HG03159 (cell line): Measurements from ENCODE around the gene C1QBP.
"Not testable (repeated sequence)": the region's sequence is repeated elsewhere in the genome, so short reads cannot be mapped to it uniquely, and the experiment has no call there.

ENCODE experiments used
- ATAC-seq: cut with Tn5 transposase; IDR thresholded peaks from one replicate; pipeline ENCODE4 v1.9.1; 2021; ENCODE audit warnings: mild to moderate bottlenecking, moderate library complexity; ENCODE audit not compliant: unreplicated experiment

The C1QBP gene

DNA sequence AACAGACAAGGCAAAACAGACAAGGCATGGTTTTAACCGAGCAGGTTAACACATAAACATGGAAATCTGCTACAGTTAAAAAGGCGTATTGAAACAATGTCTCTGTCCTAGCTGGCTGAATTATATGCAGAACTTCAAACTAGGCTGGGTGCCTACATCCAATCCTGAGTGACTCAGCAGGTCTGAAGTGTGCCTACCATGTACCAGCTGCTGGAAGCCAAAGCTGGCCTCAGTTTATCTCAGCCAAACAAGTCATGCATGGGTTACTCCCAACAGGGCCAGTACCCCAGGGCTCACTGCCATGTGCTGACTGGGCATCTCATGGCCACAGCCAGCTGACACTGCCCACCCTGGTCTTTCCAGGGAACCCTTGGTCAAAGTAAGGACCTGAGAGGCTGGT, 4.0 kb downstream of the C1QBP start:
- ATAC-seq, result no peak

DNA sequence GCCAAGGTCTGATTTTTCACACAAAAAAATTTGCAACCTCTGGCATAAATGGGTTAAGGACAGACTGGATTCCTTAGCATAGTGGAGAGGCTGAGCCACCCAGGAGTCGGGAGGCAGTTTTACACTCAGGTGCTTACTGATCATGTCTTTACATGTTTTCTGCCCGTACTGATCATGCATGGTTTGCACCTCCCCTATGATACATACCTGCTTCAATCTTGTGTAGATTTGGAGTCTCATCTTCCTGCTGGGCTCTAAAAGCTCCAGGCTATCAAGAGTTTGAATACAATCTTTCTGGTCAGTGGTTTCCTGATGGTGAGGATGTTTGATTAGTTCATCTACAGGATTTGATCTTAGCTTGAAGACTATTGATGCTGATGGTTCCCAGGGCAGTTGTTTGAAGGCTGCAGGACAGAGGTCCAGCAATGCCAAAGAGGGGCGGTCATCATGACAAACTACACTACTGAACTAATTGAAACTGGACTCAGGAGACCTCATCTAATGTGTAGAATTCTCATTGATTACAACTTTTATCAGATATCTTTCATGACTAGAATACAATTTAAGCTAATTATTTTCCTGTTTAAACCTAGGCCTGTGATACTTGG, 6.9 kb downstream of the C1QBP start:
- ATAC-seq, result no peak

DNA sequence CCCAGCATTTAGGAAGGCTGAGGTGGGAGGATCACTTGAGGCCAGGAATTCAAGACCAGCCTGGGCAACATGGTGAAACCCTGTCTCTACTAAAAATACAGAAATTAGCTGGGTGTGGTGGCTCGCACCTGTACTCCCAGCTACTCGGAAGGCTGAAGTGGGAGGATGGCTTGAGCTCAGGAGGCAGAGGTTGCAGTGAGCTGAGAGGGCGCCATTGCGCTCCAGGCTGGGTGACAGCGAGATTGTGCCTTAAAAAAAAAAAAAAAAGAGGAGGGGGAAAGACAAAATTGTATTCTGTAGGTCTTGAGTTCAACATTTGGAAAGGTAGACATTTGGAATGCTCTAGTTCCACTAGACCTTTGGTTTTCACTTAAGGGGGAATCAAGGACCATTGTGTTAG, 7.7 kb downstream of the C1QBP start:
- not testable (repeated sequence) for ATAC-seq

DNA sequence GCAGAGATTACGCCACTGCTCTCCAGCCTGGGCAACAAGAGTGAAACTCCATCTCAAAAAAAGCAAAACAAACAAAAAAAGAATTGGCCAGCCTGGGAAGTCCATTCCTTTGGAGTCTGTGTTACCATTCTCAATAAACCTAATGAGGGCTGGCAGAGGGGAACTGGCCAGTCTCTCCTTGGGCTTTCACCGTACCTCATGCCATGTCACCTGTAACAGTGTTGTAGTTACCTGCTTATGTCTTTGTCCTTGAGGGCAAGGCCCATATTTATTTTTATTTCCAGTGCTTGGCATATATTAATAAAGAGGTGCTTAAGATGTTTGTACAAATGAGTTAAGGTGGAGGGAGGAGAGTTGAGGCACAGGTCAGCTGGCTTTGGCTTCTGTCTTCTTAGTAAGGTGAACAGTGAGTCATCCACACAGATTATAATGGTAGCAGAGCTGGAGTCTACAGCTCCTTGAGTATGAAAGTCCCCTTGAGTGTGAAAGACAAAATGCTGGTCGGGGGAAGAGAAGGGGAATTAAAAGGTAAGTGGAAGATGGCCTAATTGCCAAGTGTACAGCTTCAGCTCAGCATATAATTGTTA, 8.4 kb downstream of the C1QBP start:
- ATAC-seq, result no peak

DNA sequence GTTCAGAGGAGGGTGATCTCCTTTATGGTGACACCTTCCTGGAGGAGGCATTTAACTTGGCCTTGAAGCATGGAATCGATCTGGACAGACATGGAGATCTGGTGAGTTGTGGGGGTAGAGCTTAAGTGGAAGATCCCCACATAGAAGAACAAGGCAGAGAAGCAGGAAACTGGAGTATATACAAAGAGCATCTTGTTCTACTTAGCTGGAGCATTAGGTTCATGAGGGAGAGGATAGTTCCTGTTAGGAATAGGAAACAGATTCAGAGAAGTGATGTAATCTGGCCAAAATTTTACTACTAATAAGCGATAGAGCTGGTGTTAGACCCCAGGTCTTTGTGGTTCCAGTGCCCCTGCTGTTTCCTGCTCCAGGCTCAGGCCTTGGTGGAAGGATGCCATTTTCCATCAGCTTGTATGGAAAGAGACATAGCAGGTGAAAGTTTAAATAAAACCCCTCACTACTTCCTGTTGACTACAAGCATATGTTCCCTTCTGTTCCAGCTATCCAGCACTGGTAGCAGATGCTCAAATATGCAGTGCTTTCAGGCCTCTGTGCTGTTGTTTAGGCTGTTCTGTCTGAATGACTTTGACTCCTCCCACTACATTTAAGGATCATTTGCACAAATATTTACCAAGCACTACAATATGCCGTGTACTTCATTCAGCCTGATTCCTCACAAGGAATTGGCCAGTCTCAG, 9.6 kb downstream of the C1QBP start:
- ATAC-seq, result no peak

DNA sequence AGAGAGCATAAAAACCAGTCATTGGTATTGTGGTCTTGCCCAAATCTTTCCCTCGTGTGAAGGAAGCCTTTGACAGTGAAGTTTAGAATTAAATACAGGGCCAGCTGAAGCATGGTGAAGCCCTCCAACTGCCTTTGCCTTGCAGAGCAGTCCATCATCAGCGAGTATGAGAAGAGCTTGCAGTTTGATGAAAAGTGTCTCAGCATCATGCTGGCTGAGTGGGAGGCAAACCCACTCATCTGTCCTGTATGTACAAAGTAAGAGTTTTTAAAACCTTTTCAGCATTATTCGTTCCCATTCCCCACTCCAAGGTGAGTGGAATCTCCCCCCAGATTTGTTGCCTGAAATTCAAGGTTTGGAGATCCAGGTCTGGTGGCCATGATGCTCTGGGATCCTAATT, 13.1 kb downstream of the C1QBP start:
- ATAC-seq, result no peak

DNA sequence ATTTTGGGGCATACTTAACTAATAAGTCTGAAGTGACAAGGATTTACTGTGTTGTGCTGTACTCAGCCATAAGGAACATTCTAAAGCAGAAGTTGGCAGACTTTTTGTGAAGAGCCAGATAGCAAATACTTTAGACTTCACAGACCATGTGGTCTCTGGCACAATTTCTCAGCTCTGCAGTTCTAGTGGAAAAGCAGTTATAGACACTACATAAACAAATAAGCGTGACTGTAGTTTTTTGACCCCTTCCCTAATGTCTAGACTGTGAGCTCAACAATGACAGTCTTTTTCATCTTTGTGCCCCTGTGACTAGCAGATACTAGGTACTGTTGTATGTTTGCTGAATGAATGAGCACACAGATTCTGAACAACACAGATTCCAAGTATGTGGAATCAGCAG, 14.0 kb downstream of the C1QBP start:
- ATAC-seq, result no peak

DNA sequence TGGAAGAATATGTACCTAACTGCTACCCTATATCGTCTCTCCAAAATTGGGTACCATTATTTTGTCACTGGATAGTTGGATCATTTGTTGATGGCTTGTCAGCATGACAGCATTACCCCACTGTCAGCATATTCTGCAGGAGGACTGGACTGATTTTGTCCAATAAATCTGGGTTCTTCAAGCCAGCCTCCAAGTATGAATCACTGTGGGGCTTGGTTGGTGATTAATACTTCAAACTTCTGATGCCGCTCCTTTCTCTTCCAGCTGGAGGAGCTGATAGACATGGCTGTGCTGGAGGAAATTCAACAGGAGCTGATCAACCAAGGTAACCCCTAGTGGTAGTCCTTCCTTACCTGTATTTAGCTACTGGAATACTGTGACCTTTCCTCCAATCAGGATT, 16.4 kb downstream of the C1QBP start:
- ATAC-seq, result no peak

DNA sequence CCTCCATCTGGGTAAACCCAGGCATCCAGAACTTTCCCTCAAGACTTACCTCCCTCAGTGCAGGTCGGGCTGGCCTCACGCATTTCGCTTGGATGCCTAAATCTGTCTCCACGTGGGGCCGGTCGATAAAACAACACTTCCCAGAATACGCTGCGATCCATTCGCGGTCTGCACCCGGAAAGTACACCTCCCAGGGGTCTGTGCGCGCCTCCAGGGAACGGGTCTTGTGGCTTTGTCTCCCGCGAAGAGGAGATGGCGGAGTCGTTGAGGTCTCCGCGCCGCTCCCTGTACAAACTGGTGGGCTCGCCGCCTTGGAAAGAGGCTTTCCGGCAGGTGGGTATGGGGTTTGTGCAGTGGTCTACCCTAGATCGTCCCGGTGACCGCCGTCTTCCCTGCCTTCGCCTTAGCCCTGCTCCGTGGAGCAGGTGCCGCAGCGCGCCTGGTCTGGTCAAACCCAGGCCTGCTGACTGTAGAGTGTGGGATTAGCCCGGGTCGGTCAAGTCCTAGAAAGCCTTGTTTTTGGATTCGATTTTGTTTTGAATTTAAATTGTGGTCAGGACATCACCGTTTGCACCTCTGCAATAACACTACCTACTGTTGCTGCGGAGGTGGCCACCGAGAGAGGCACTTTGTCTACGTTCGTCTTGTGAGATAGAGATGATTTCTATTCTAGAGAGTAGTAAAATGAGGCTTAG, 18.8 kb downstream of the C1QBP start, which contains the start of gene RPAIN:
Gene RPAIN, plus strand, starts transcription at position 224 of the 695 bp plus-strand sequence. Its CDS starts 29 bp downstream, at position 253.
- peak; percentile 62 for ATAC-seq

DNA sequence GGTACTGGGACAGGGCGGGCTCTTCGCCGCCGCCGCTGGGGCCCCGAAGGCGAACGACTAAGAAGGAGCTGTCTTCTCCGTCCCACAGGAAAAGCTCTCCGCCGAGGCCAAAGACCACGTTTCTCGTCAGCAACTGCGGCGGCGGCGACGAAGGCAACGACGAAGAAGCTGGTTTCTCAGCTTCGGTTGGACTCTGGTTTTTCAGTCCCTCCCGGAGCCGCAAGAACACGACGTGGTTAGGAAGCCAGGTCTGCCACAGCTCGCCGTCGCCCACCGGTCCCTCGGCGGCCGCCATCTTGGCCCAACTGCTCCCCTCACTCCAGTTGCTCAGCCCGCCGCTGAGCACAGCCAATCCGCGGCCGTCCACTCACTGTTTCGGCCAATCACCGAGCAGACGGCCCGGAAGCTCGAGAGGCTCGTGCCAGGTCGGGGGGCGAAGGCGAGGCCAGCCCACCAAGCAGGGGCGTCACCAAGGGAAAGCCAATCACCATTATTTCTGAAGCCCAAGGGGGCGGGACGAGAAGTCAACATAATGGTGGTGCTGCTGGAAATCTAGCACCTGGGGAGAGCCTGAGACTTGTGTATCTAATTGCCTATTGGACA, 19.5 kb downstream of the C1QBP start, which contains the start of gene NUP88:
Gene NUP88, minus strand, starts transcription at position 307 of the 603 bp plus-strand sequence. Its CDS starts 12 bp downstream, at position 295.
- peak; percentile 81 for ATAC-seq

DNA sequence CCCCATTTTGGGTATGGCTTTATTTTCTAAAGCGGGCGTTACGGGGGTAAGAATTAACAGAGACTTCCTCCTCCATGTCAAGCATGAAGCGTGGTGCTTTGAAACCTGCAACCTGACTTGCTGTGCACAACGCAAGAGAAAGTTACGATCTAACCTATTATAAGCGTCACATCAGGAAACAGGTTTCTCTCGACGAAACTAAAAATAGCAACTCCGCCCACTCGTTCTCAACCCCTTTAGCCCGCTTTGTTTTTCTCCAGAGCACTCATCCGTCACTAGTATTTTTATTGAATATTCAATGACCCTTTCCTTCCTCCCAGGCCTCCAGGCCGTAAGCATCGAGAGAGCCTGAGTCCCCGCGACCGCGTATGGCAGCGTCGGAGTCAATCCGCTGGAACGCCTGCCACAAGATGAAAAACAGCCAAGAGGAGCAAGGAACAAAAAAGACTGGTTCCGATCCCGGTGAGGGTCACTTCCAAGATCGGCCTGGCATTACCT, 20.0 kb downstream of the C1QBP start:
- peak; percentile 40 for ATAC-seq

DNA sequence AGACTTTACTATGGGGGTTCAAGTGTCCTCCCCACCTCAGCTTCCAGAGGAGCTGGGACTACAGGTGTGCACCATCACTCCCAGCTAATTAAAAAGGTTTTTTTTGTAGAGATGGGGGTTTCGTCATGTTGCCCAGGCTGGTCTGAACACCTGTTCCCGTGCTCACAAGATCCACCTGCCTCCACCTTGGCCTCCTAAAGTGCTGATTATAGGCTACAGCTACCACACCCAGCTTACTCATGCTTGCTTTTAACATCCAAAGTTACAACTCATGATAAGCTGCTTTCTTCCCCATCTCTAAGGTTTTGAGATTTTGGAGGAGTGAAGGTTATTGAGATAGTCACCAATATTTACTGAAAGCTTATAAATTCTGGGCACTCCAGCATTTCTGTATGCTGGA, 22.1 kb downstream of the C1QBP start:
- ATAC-seq, result no peak

DNA sequence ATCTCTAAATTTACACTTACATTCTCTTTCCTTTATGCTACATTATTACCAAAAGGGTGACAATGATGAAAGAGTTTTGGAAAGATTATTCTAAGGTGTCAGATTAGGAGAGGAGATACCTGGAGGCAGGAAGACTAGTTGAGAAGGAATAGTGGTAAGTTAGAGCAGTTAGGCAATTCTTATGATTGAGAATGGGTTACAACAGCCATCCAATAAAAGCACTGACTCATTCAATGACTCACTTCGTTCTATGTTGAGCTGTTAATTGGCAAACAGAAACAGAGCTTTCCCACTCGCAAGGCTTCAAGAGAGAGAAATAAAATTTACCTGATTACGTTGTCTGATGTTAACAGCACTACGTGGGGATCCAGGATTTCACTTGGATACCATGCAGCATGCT, 25.3 kb downstream of the C1QBP start:
- no peak for ATAC-seq

DNA sequence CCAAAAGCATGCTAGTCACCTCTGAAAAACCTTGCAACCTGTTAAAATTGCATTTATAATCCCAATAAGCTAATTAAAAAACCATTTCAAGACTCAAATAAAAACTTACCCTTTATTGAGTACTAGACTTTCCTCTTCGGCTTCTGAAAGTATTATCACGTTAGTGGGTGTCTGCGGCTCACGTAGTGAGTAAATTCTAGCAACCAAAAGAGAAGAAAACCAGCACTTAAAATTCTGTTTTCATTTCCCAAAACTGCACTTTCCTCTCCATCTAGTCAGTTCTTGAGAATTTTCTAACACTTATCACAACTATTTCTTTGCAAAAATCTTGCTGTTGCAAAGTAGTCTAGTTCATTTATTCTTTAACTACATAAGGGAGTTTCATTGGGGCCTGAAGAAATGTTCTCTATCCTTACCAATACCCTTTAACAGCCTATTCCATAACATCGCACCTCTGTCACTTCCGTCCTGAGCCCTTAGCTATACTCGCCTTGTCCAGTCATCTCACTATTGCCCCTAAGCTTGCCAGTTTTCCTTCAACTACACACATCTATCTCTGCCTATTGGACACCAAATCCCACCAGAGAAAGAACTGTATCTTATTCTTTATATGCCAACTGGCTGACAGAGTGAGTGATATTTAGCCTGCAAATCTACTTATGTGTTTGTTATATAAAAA, 28.2 kb downstream of the C1QBP start:
- no peak for ATAC-seq

DNA sequence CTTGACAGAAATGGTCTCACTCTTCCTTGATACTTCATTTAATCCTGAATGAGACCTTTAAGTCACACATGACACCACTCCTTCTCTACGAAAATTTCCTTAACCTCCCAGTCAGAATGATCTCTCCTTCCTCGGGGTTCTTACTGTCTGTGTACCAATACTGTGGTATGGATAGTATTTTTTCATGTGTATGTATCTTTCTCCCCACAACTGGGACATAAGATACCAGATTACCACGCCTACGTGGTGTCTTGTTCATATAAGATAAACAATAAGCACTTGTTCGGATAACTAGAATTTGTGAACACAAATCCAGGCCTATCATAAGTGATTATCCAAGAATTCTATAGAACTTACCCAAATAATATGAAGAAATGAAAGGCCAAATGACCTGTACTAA, 30.8 kb downstream of the C1QBP start:
- no peak for ATAC-seq

DNA sequence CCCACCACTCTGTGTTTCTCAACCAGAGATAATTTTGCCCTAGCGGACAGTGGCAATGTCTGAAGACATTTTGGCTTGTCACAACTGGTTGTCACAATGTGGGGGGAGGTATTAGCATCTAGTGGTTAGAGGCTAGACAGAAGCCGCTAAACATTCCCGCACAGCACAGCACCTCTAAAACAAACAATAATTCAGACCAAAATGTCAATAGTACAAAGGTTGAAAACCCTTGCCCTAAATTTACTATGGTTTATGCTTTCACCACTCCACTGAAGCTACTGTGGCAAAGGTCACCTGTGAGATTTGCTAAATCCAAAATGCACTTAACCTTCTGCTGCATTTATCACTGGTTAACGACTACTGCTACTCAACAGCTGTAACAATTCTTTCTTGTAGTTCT, 33.6 kb downstream of the C1QBP start:
- ATAC-seq, result no peak

DNA sequence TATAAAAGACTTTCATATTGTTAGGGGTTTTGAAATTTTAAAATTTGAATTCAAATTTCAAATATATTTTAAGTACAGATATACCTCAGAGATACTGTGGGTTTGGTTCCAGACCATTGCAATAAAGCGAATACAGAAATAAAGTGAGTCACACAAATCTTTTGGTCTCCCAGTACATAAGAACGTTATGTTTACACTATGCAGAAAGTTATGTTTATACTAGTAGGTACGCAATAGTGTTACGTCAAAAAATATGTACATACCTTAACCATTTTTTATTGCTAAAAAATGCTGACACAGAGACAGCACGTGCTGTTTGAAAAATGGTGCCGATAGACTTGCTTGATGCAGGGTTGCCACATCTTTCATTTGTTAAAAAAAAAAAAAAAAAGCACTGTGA, 39.2 kb downstream of the C1QBP start:
- no peak for ATAC-seq

DNA sequence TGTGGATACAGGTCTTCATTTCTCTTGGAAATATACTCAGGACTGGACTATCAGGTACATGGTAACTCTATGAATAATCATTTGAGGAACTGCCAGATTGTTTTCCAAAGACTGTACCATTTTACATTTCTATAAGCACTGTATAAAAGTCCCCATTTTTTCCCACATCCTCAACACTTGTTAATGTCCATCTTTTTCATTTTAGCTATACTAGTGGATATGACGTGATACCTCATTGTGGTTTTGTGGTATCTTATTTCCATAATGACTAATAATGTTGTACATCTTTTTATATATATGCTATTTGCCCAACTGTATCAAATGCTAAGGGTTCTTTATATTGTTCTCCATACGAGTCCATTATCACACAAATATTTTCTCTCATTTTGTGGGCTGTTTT, 42.3 kb downstream of the C1QBP start:
- no peak for ATAC-seq

DNA sequence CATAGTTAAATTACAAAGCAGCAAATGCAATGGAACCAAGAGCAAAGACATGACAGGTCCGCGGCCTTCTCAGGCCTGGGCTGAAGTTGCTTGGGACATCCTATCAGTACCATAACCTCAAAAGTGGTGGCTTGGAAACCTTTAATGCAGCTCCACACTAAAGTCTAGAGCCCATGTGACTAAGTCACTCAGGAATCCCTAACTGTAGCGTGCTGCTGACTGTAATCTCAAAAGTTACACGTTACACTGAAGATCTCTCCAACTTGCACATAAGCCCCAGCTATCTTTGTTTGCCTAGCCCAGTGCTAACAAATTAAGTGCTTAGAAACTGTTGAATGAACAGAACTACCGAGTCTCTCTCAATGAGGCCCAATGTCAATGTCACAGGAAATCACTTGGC, 47.3 kb downstream of the C1QBP start:
- no peak for ATAC-seq
